Transverse colon (tissue), 4 donors: ENCODE measurements around the gene PDE4D.

Experiments used
- CTCF ChIP-seq, 5 experiments: fragments of 200-600 bp in 3 of 5; fragments of 450-650 bp in 2 of 5; sonication (generic) in 3 of 5; IDR thresholded peaks; 1 replicate in 2 of 5; 2 replicates in 3 of 5; pipeline ENCODE4 v1.5.1; 2016 to 2017; ENCODE audit warnings: antibody characterized with exemption in 5 of 5, inconsistent platforms in 3 of 5, mild to moderate bottlenecking in 2 of 5, moderate library complexity in 1 of 5
- POLR2A ChIP-seq: fragments of 450-650 bp; IDR thresholded peaks from one replicate; pipeline ENCODE4 v1.6.1; 2016; ENCODE audit warnings: antibody characterized with exemption, mild to moderate bottlenecking, moderate library complexity
- POLR2AphosphoS5 ChIP-seq, 3 donors: sonication (generic); formaldehyde crosslinking; IDR thresholded peaks; one replicate each; pipeline ENCODE4 v1.6.1; 2016; ENCODE audit warnings: antibody characterized with exemption in 3 of 3

DNA sequence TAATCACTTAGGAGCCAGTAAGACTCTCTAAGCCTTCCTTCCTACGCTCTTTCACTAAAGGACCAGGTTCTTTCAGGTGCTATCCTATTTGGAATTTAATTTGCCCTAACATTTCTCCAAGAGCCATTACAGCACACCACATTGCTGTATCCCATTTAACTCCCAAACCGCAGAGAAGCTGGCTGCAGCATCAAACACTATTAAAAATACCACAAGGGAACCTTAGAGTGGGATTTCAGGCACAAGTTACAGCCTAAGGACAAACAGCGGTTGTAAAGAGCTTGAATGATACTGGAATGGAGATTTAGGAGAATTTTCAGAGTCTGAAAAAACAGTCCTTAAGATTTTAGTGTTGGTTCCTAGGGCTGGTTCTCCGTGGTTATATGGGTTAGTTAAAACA, 744.3 kb downstream of the PDE4D start:
- TF ChIP-seq CTCF (IDR thresholded peaks at IDR 0.05) = no peak
- no peak for TF ChIP-seq POLR2AphosphoS5 (IDR thresholded peaks at IDR 0.05)
- TF ChIP-seq POLR2A = no peak
